Measurements from ENCODE around the gene PYGO1.
"Not testable (repeated sequence)": the region's sequence is repeated elsewhere in the genome, so short reads cannot be mapped to it uniquely, and the experiment has no call there.

The PYGO1 gene

GRCh38 chr15:55588070-55588814, at the start of gene PYGO1:
Gene PYGO1 (minus strand): TSS chr15:55588345. CDS start chr15:55587883, 462 bp downstream.
- peak; percentile 33 for DNase-seq

GRCh38 chr15:55637086-55637485, 48.9 kb upstream of the PYGO1 start:
- no peak for DNase-seq

GRCh38 chr15:55633731-55634130, 45.6 kb upstream of the PYGO1 start:
- DNase-seq, result no peak

- no peak for DNase-seq
These were observed 44.3 kb upstream of the PYGO1 start for GRCh38 chr15:55632434-55632833.

- no peak for DNase-seq
These were observed 42.7 kb upstream of the PYGO1 start for GRCh38 chr15:55630858-55631257.

GRCh38 chr15:55628369-55628730, 40.2 kb upstream of the PYGO1 start:
- DNase-seq, result no peak

- no peak for DNase-seq
These were observed 39.7 kb upstream of the PYGO1 start for GRCh38 chr15:55627730-55628368.

- no peak for DNase-seq
These were observed 31.6 kb upstream of the PYGO1 start for GRCh38 chr15:55619783-55620182.

GRCh38 chr15:55618387-55618786, 30.2 kb upstream of the PYGO1 start:
- no peak for DNase-seq

- DNase-seq, result no peak
These were observed 27.3 kb upstream of the PYGO1 start for GRCh38 chr15:55615445-55615844.

GRCh38 chr15:55613727-55614126, 25.6 kb upstream of the PYGO1 start:
- no peak for DNase-seq

- no peak for DNase-seq
These were observed 18.1 kb upstream of the PYGO1 start for GRCh38 chr15:55606214-55606613.

- no peak for DNase-seq
These were observed 13.2 kb upstream of the PYGO1 start for GRCh38 chr15:55601374-55601773.

GRCh38 chr15:55599439-55599838, 11.3 kb upstream of the PYGO1 start:
- no peak for DNase-seq

GRCh38 chr15:55593019-55593418, 4.9 kb upstream of the PYGO1 start:
- not testable (repeated sequence) for DNase-seq

- no peak for DNase-seq
These were observed 2.6 kb upstream of the PYGO1 start for GRCh38 chr15:55590788-55591187.

GRCh38 chr15:55589287-55589686, 1.1 kb upstream of the PYGO1 start:
- DNase-seq, result no peak

- no peak for DNase-seq
These were observed 620 bp upstream of the PYGO1 start for GRCh38 chr15:55588815-55589115.

- peak; percentile 32 for DNase-seq
These were observed 650 bp downstream of the PYGO1 start for GRCh38 chr15:55587321-55588069.

- no peak for DNase-seq
These were observed 1.3 kb downstream of the PYGO1 start for GRCh38 chr15:55586808-55587207.

GRCh38 chr15:55576943-55577342, 11.2 kb downstream of the PYGO1 start:
- no peak for DNase-seq

- DNase-seq, result no peak
These were observed 14.0 kb downstream of the PYGO1 start for GRCh38 chr15:55574096-55574495.

GRCh38 chr15:55573224-55573623, 14.9 kb downstream of the PYGO1 start:
- DNase-seq, result no peak
